ENCODE data around the gene RASSF7. TPM values are rescaled to one million over a fixed set of nuclear protein-coding genes. Genes with fewer than 3 reads are reported as not detected.

The RASSF7 gene
- total and polyA plus RNA-seq, 11 donors: 1.1 to 15.5 (median 5.7) TPM

DNA sequence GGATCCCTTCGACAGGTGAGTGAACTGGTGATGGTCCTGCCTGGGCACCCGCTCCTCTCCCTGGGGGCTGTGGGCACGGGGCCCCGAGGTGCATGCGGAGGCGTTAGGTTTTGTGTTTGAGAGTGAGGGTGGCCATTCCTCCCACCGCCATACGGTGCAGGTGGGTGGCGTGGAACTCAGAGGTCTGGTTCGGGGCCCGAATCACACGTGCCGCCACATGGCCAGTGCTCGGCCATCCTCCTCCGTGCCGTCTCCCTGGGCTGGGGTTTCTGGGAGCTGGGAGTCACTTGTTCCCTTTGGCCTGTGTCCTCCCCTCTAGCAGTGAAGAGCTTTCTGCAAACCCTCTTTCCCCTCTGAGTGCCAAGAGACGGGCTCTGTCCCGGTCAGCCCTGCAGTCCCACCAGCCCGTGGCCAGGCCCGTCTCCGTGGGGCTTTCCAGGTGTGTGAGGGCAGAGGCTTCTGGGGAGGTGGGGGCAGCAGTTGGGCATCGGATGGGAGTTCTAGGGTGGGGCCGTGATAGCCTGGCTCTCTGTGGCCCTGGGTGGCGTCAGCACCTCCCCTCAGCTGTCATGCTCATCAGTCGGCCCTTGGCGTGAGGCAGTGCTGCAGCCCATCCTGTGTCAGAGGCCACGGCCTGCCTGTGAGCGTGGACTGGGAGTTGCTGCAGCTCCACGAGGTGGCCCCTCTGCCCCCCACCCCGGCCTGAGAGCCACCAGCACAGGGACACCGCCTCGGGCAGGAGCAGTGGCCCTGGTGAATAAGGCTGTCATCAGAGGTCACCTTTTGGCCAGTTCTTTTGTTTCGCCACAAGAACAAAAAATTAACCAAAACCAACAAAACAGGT is 44.7 kb downstream of the RASSF7 start:
- H3K27ac ChIP-seq: peak overlapping the region in 9 of 12 donors; percentile 39 to 65 (median 52)
- ATAC-seq: peak in 1 of 4 donors; percentile 2
- H3K9me3 ChIP-seq: no peaks in the 10 kb centered on the region
- TF ChIP-seq, protein P1, sequence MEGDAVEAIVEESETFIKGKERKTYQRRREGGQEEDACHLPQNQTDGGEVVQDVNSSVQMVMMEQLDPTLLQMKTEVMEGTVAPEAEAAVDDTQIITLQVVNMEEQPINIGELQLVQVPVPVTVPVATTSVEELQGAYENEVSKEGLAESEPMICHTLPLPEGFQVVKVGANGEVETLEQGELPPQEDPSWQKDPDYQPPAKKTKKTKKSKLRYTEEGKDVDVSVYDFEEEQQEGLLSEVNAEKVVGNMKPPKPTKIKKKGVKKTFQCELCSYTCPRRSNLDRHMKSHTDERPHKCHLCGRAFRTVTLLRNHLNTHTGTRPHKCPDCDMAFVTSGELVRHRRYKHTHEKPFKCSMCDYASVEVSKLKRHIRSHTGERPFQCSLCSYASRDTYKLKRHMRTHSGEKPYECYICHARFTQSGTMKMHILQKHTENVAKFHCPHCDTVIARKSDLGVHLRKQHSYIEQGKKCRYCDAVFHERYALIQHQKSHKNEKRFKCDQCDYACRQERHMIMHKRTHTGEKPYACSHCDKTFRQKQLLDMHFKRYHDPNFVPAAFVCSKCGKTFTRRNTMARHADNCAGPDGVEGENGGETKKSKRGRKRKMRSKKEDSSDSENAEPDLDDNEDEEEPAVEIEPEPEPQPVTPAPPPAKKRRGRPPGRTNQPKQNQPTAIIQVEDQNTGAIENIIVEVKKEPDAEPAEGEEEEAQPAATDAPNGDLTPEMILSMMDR (IDR thresholded peaks at IDR 0.05): no peak
- no peak for TF ChIP-seq POLR2A (IDR thresholded peaks at IDR 0.05)
- no peak overlapping the region for H3K4me3 ChIP-seq
- WGBS, 4 donors: 86 to 94% (median 92%) methylated on average over 26 to 33 of the region's 33 CpGs
- intact Hi-C loops (cut with DNase I): no loop called here
- no peak for DNase-seq
- H3K27me3 ChIP-seq: no peaks in the 10 kb centered on the region
- H3K4me1 ChIP-seq: peaks cover 0 to 21% (median 4%) of the 10 kb centered on the region in 12 donors
- H3K36me3 ChIP-seq: peaks cover 3 to 99% (median 98%) of the 10 kb centered on the region in 9 donors

DNA sequence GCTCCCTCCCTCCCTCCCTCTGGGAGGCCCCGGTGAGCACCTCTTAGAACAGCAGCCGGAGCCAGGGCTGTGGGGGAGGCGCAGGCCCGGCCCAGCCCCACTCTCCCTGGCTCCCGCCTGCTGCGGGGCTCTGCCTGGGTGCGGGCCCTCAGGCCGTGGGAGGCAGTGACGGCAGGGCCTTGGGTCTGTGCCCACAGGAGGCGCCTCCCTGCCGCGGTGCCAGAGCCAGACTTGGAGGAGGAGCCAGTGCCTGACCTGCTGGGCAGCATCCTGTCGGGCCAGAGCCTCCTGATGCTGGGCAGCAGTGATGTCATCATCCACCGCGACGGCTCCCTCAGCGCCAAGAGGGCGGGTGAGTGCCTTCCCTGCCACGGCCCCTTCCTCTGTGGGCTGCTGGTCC is 45.5 kb downstream of the RASSF7 start:
- no peak for TF ChIP-seq POLR2A (IDR thresholded peaks at IDR 0.05)
- TF ChIP-seq, protein P1 (IDR thresholded peaks at IDR 0.05): no peak
- intact Hi-C loops (cut with DNase I): no loop called here
- 51 to 64% (median 53%) methylated on average over 7 to 19 of the region's 19 CpGs for WGBS, 4 donors
- Histone ChIP-seq H3K9me3 (no peaks in the 10 kb centered on the region), H3K36me3 (peaks cover 4 to 99% (median 98%) of the 10 kb centered on the region in 9 donors), H3K4me3 (no peak overlapping the region), H3K27ac (peak overlapping the region in 9 of 12 donors; percentile 39 to 65 (median 52)), H3K4me1 (peaks cover 0 to 21% (median 4%) of the 10 kb centered on the region in 12 donors), H3K27me3 (no peaks in the 10 kb centered on the region)
- ATAC-seq (peak; percentile 90 to 95 (median 92)), DNase-seq (peak; percentile 71 to 89 (median 81))

DNA sequence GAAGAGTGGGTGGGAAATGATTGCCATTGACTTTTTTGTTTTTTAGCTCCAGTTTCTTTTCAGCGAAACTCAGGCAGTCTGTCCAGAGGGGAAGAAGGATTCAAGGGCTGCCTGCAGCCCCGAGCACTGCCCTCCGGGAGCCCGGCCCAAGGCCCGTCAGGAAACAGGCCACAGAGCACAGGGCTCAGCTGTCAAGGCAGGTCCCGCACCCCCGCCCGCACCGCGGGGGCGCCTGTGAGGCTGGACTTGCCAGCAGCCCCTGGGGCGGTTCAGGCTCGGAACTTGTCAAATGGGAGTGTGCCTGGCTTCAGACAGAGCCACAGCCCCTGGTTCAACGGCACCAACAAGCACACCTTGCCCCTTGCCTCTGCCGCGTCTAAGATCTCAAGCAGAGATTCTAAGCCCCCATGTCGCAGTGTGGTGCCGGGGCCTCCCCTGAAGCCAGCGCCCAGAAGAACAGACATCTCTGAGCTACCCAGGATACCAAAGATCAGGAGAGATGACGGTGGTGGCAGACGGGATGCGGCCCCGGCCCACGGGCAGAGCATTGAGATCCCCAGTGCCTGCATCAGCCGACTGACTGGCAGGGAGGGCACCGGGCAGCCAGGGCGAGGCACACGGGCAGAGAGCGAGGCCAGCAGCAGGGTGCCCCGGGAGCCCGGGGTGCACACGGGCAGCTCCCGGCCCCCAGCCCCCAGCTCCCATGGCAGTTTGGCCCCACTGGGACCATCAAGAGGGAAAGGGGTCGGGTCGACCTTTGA is 46.4 kb downstream of the RASSF7 start:
- ATAC-seq (no peak), DNase-seq (no peak)
- WGBS, 4 donors: 91 to 94% (median 93%) methylated on average over 5 to 35 of the region's 35 CpGs
- no peaks in the 10 kb centered on the region for H3K27me3 ChIP-seq
- H3K9me3 ChIP-seq: no peaks in the 10 kb centered on the region
- H3K36me3 ChIP-seq: peaks cover 6 to 99% (median 98%) of the 10 kb centered on the region in 9 donors
- peaks cover 0 to 21% (median 4%) of the 10 kb centered on the region in 12 donors for H3K4me1 ChIP-seq
- H3K27ac ChIP-seq: peak overlapping the region in 1 of 12 donors; percentile 52
- intact Hi-C loops (cut with DNase I): no loop called here
- no peak overlapping the region for H3K4me3 ChIP-seq
- no peak for TF ChIP-seq POLR2A (IDR thresholded peaks at IDR 0.05)
- TF ChIP-seq, protein P1 (IDR thresholded peaks at IDR 0.05): no peak
